ENCODE results near the gene PPIP5K1. TPM values are rescaled to one million over a fixed set of nuclear protein-coding genes. Genes with fewer than 3 reads are reported as not detected.

The PPIP5K1 gene
- total and polyA plus RNA-seq, 9 of the 15 experiments (the other 6 are each of a cell fraction or from before 2014, with no cell fraction given) = 2.5 to 74.6 (median 35.1) TPM

- TF ChIP-seq HDAC3 (IDR thresholded peaks at IDR 0.05; ENCODE audit: borderline replicate concordance, partially characterized antibody) = no peak
- TF ChIP-seq ZNF316 (IDR thresholded peaks at IDR 0.05) = peak; percentile 77
- TF ChIP-seq ZKSCAN3 (CRISPR knock-in tag; IDR thresholded peaks at IDR 0.05) = no peak
- no peak for TF ChIP-seq DNMT1 (IDR thresholded peaks at IDR 0.05)
- no peak for TF ChIP-seq BDP1 (IDR thresholded peaks at IDR 0.05; ENCODE audit: insufficient read depth, insufficient read length)
- no peak for TF ChIP-seq GATAD2A (IDR thresholded peaks at IDR 0.05)
- no peak for TF ChIP-seq NFATC3 (IDR thresholded peaks at IDR 0.05)
- TF ChIP-seq NFE2 (IDR thresholded peaks at IDR 0.05; ENCODE audit: low read depth) = peak; percentile 78
- TF ChIP-seq, protein P1, sequence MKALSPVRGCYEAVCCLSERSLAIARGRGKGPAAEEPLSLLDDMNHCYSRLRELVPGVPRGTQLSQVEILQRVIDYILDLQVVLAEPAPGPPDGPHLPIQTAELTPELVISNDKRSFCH (CRISPR knock-in tag; IDR thresholded peaks at IDR 0.05) = no peak
- TF ChIP-seq, protein P1 (tag; IDR thresholded peaks at IDR 0.05) = no peak
- TF ChIP-seq MAFF (IDR thresholded peaks at IDR 0.05; ENCODE audit: low read length) = peak; percentile 45; the same call in 1 of the 2 replicates
- peak; percentile 65 for TF ChIP-seq MAFK (IDR thresholded peaks at IDR 0.05; ENCODE audit: low read length)
- no peak for TF ChIP-seq HCFC1 (IDR thresholded peaks at IDR 0.05; ENCODE audit: low read depth, low read length)
- peak; percentile 81 for TF ChIP-seq C11orf30 (IDR thresholded peaks at IDR 0.05; ENCODE audit: low read depth)
- TF ChIP-seq ZNF311 (CRISPR knock-in tag; IDR thresholded peaks at IDR 0.05) = no peak
- TF ChIP-seq ZNF512 (tag; IDR thresholded peaks at IDR 0.05) = no peak
These were observed 84.3 kb downstream of the PPIP5K1 start (continued) for GRCh38 chr15:43505738-43506137.

Data from K562 (cell line).